ENCODE measurements around the gene CEP57L1.

The CEP57L1 gene

GRCh38 chr6:109095036-109095834, at the start of gene CEP57L1:
Gene CEP57L1, plus strand, starts transcription at chr6:109095507. Its CDS starts 49,715 bp downstream, at chr6:109145222.
- DNase-seq: peak; percentile 89

GRCh38 chr6:109048176-109048575, 47.1 kb upstream of the CEP57L1 start:
- DNase-seq: no peak

DNA sequence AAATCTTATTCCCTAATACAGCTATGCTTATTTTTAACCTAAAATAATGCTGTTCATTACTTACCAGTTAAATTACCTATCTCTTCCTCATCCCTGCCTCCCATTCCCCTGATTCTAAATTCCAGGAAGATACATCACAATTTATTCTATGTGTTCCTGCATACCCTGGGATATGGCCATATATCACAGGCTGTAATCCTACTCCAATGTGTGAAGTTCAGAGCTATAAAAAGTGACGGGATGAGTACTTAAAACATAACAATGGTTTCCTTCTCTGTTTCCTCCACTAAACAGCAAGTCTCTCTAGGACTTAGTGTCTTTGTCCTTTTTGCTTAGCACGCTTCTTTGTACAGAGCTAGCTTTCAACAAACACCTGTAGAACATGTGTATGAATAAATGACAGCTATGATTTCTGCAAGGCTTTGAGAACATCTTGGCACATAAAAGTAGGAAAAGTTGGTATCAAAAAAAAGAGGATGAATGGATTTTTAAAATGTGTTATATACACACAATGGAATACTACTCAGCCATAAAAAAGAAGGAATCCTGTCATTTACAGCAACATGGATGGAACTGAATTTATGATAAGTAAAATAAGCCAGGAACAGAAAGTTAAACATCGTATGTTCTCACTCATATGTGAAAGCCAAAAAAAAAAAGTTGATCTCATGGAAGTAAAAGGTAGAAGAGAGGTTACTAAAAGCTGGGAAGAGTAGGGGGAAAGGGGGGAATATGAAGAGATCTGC, 46.5 kb upstream of the CEP57L1 start:
- no peak for DNase-seq

GRCh38 chr6:109050012-109050411, 45.3 kb upstream of the CEP57L1 start:
- DNase-seq: no peak

GRCh38 chr6:109050447-109051102, 44.7 kb upstream of the CEP57L1 start:
- DNase-seq: no peak

DNA sequence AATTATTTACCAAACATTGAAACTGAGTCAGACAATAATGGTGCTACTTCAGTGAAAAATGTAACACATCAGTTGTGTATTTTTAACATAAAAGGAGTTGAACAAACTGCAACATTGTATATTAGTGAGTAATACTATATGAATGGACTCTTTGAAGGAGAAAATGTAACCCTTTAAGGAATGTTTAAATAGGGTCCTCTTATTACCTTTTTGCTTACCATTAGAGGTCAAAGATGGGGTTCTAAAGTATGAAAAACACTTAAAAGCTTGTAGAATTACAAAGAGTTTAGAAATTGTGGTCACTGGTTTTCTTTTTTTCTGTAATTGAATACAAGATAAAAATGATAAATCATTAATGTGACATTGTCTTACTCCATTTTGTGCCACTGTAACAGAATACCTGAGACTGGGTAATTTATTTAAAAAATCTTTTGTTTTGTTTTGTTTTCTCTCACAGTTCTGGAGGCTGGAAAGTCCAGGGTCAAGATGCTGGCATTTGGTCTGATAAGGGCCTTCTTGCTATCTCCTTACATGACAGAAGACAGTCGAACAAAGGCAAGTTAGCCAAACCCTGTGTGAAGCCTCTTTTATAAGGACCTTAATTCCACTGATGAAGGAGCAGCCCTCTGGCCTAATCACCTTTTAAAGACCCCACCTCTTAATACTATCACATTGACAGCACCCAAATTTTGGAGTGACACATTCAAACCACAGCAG, 43.8 kb upstream of the CEP57L1 start:
- no peak for DNase-seq

- DNase-seq: no peak
Observed at GRCh38 chr6:109052018-109052651, 43.2 kb upstream of the CEP57L1 start.

- DNase-seq: peak; percentile 38
Observed at GRCh38 chr6:109052852-109053251, 42.5 kb upstream of the CEP57L1 start.

DNA sequence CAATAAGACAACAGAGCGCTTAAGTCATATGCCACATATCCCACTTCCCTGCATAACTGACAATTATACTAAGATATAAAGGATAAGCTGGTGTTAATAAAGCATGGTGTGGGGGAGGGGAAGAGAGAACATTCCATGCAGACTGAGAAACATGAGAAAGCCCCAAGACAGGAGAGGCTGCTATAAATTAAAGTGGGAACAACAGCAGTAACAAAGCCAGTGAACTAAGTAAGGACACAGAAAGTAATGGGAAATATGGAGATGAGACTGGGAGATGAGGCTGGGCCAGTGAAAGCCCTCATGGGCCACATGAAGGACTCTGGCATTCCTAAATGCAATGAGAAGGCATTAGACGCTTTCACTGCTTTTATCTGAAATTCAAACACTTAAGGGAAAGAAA, 42.0 kb upstream of the CEP57L1 start:
- peak; percentile 38 for DNase-seq

GRCh38 chr6:109055771-109056235, 39.5 kb upstream of the CEP57L1 start:
- no peak for DNase-seq

GRCh38 chr6:109056661-109057060, 38.6 kb upstream of the CEP57L1 start:
- no peak for DNase-seq

DNA sequence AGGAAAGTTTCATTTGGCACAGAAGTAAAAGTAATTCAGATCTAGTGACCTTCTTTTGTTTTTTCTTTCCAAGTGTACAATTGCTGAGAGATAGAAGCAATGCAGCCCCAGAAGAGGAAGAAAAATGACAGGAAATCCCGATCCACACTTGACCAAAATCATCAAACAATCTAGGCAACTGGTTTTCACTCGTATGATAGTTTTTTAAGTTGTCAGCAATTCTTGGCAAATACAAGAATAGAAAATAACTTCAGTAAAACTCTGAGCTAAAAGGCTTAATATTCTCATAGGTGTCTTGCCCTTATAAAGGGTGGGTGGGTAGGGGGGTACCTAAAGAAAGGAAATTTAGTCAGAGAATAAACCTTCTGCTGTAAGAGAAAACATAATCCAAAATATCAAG, 36.7 kb upstream of the CEP57L1 start:
- no peak for DNase-seq

DNA sequence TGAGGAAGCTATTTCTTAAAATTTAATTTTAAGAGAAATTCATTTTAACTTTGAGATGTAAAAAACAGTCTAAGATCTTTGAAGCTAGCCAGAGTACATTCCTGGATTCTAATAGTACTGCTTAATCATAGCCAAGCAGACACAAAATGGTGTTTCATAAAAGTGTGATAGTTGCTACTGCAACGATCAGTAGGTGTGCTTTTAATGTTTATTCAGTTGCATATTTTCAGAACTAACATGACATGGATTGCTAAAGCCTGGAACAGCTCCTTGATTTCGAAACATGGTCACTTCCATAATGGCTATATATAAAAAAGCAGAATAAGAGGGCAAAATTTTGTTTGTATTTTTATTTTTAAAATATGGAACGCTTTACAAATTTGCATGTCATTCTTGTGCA, 36.2 kb upstream of the CEP57L1 start:
- no peak for DNase-seq

DNA sequence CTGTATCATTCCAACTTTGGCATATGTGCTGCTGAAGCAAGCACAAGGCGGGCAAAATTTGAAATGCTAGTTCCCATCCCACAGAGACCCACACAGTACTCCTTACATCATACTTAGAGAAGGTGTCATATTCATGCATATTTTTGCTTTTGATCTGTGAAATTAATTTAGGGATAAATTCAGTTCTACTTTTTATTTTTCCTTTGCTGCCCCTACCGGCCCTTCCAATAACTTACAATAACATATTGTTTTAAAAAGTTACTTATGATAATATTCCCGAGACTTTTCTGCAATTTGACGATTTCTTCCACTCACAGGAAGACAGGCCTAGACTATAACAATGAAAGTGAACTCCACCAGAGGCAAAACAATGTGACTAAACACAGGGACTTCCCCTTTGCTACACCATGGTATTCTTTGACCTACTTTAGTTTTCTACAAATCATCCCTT, 35.7 kb upstream of the CEP57L1 start:
- DNase-seq: no peak

- DNase-seq: no peak
Observed at GRCh38 chr6:109060571-109060970, 34.7 kb upstream of the CEP57L1 start.

DNA sequence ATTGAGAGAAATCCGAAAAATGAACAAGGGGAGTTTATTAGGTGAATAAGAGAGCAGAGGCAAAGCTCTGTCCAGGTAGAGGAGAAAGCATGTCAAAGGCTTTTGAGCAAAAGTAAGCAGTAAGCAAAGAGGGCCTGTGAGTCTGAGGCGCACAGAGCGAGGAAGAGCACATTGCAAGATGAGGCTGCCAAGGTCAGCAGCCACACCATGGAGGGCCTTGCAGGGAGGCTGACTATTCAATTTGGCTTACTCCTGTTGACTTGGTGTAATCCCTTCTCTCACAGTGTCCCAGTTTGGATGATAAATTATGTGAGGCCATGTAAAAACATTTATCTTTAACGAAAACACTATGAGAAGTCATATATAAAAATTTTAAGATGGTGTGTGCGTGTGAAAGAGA, 33.1 kb upstream of the CEP57L1 start:
- DNase-seq: no peak

DNA sequence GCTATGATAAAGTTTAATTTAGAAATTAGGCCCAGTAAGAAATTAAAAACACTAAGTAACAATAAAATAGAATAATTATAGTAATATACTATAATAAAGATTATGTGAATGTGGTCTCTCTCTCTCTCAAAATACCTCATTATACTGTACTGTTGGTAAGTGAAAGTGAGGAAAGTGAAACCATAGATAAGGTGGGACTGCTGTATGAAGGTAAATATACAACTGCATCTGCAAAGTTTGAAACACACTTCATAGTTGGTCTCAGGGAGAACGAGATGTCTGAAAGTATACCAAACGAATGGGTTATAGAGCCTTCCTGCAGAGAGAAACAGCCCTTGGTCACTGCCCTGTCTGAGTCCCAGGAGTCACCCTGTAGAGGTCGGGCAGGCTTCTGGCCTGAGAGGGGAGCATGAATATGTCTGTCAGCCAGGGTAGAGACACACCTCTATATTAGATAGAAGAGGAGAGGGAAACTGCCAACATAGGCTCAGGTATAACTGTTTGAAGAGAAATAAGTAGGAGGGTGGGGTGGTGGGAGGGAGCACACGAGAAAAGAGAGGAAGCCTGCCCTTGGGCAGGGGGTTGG, 32.4 kb upstream of the CEP57L1 start:
- DNase-seq: no peak

GRCh38 chr6:109069746-109070145, 25.6 kb upstream of the CEP57L1 start:
- DNase-seq: no peak

- DNase-seq: no peak
Observed at GRCh38 chr6:109071125-109071917, 24.0 kb upstream of the CEP57L1 start.

GRCh38 chr6:109073344-109074132, 21.8 kb upstream of the CEP57L1 start:
- DNase-seq: no peak

- no peak for DNase-seq
Observed at GRCh38 chr6:109074133-109074415, 21.2 kb upstream of the CEP57L1 start.
